Liver (tissue), 9 donors: ENCODE data around the gene ERFE. TPM values are rescaled to one million over a fixed set of nuclear protein-coding genes. Genes with fewer than 3 reads are reported as not detected.

Experiments used
- DNase-seq: peaks from one replicate; pipeline ENCODE4 v3.0.0-alpha.2; 2017; ENCODE audit warnings: low spot score
- H3K27ac ChIP-seq, 2 donors: one replicate each; pipeline ENCODE4 v1.7.0; 2013; ENCODE audit warnings: inconsistent platforms in 2 of 2, low read length in 2 of 2, control low read depth in 1 of 2, low read depth in 1 of 2, mild to moderate bottlenecking in 1 of 2
- H3K27me3 ChIP-seq, 4 donors: one replicate each; pipeline versions ENCODE4 v1.6.1 to v1.7.0; 2013; ENCODE audit warnings: low read length in 3 of 4, inconsistent platforms in 1 of 4, mild to moderate bottlenecking in 1 of 4, moderate library complexity in 1 of 4; ENCODE audit not compliant: control insufficient read depth in 4 of 4, insufficient read depth in 4 of 4
- H3K36me3 ChIP-seq, 4 donors: one replicate each; pipeline versions ENCODE4 v1.6.1 to v1.7.0; 2013; ENCODE audit warnings: low read length in 3 of 4, mild to moderate bottlenecking in 3 of 4, low read depth in 1 of 4, moderate library complexity in 1 of 4; ENCODE audit not compliant: control insufficient read depth in 4 of 4, insufficient read depth in 3 of 4
- H3K4me1 ChIP-seq, 4 donors: one replicate each; pipeline versions ENCODE4 v1.6.1 to v1.7.0; 2013; ENCODE audit warnings: low read length in 3 of 4, mild to moderate bottlenecking in 3 of 4, moderate library complexity in 1 of 4; ENCODE audit not compliant: control insufficient read depth in 4 of 4, insufficient read depth in 4 of 4
- H3K4me3 ChIP-seq, 3 donors: one replicate each; pipeline versions ENCODE4 v1.6.1 to v1.7.0; 2013; ENCODE audit warnings: low read length in 3 of 3, control low read depth in 1 of 3, low read depth in 1 of 3, mild to moderate bottlenecking in 1 of 3
- H3K9ac ChIP-seq, 2 donors: one replicate each; pipeline ENCODE4 v1.7.0; 2013; ENCODE audit warnings: low read length in 2 of 2, mild to moderate bottlenecking in 2 of 2, moderate library complexity in 2 of 2, control low read depth in 1 of 2, low read depth in 1 of 2
- H3K9me3 ChIP-seq, 4 donors: one replicate each; pipeline versions ENCODE4 v1.6.1 to v1.7.0; 2013; ENCODE audit warnings: low read length in 3 of 4; ENCODE audit not compliant: control insufficient read depth in 4 of 4
- ATF3 ChIP-seq: IDR thresholded peaks from 2 replicates; pipeline ENCODE4 v1.6.1; 2016; ENCODE audit warnings: antibody characterized with exemption
- EGR1 ChIP-seq, 2 donors: IDR thresholded peaks; 2 replicates each; pipeline ENCODE4 v1.6.1; 2016 to 2018; ENCODE audit warnings: antibody characterized with exemption in 2 of 2, low read depth in 2 of 2
- FOXA1 ChIP-seq: IDR thresholded peaks from 2 replicates; pipeline ENCODE4 v1.6.1; 2016; ENCODE audit warnings: antibody characterized with exemption
- GABPA ChIP-seq, 2 donors: IDR thresholded peaks in 1 of 2; conservative IDR thresholded peaks in 1 of 2; 2 replicates each; pipeline ENCODE4 v1.6.1; 2016; ENCODE audit warnings: antibody characterized with exemption in 2 of 2, mild to moderate bottlenecking in 1 of 2, moderate library complexity in 1 of 2
- HNF4A ChIP-seq, 2 donors: conservative IDR thresholded peaks; 2 replicates each; pipeline ENCODE4 v1.6.1; 2016; ENCODE audit warnings: antibody characterized with exemption in 2 of 2, mild to moderate bottlenecking in 2 of 2
- HNF4G ChIP-seq: IDR thresholded peaks from 2 replicates; pipeline ENCODE4 v1.6.1; 2016; ENCODE audit warnings: antibody characterized with exemption
- JUND ChIP-seq, 2 donors: IDR thresholded peaks; 2 replicates each; pipeline ENCODE4 v1.6.1; 2016; ENCODE audit warnings: antibody characterized with exemption in 2 of 2
- MAX ChIP-seq: IDR thresholded peaks from 2 replicates; pipeline ENCODE4 v1.6.1; 2016; ENCODE audit warnings: antibody characterized with exemption
- RAD21 ChIP-seq, 2 donors: IDR thresholded peaks; 2 replicates each; pipeline ENCODE4 v1.6.1; 2016; ENCODE audit warnings: antibody characterized with exemption in 2 of 2, mild to moderate bottlenecking in 2 of 2
- REST ChIP-seq: IDR thresholded peaks from 2 replicates; pipeline ENCODE4 v1.6.1; 2016; ENCODE audit warnings: antibody characterized with exemption, mild to moderate bottlenecking
- TAF1 ChIP-seq: conservative IDR thresholded peaks from 2 replicates; pipeline ENCODE4 v1.6.1; 2016; ENCODE audit warnings: antibody characterized with exemption, mild to moderate bottlenecking
- WGBS: extraction: QIAGEN DNeasy Blood & Tissue Kit; methylation state at CpG from one replicate; pipeline ENCODE4 v1.1.7; 2013; 5-methylcytosine and 5-hydroxymethylcytosine counted together
- polyA plus RNA-seq, 2 donors: library from polyadenylated mRNA; stranded (reverse) in 1 of 2; unstranded in 1 of 2; fragments of 200-250 nt in 1 of 2; fragments of >200 nt in 1 of 2; fragmentation: Nextera tagmentation in 1 of 2; extraction: Ambion mirVana in 1 of 2; gene quantifications; one replicate each; pipeline versions ENCODE4 v1.2.1 to v1.2.3, GENCODE V29; 2013 to 2015
- total RNA-seq, 2 donors: library from RNA; depleted of rRNA; stranded (reverse); fragments of >200 nt; gene quantifications; one replicate each; pipeline ENCODE4 v1.2.3, GENCODE V29; 2014
- TF ChIP-seq, protein P1 (sequence below): IDR thresholded peaks from 2 replicates; pipeline ENCODE4 v1.6.1; 2016; ENCODE audit warnings: antibody characterized with exemption
- donor health status: healthy.
- donor health status: healthy.
- donor health status: healthy.
- donor health status: healthy.
- donor health status: healthy.

The ERFE gene
- total and polyA plus RNA-seq, 4 donors, result 0.17 to 14.0 TPM; not detected in 2

- Histone ChIP-seq H3K4me1 (peaks cover 0 to 14% (median 6%) of the 10 kb centered on the region in 4 donors), H3K9ac (no peak overlapping the region), H3K9me3 (no peaks in the 10 kb centered on the region), H3K27ac (no peak overlapping the region), H3K27me3 (no peaks in the 10 kb centered on the region), H3K4me3 (peak overlapping the region in 1 of 3 donors; percentile 19), H3K36me3 (peaks cover 0 to 7% (median 0%) of the 10 kb centered on the region in 4 donors)
- TF ChIP-seq FOXA1 (no peak), REST (no peak), GABPA (IDR thresholded peaks at IDR 0.05 in 1 of 2, conservative IDR thresholded peaks at IDR 0.05 in 1 of 2) (no peak), HNF4A (conservative IDR thresholded peaks at IDR 0.05) (no peak)
- TF ChIP-seq, protein P1, sequence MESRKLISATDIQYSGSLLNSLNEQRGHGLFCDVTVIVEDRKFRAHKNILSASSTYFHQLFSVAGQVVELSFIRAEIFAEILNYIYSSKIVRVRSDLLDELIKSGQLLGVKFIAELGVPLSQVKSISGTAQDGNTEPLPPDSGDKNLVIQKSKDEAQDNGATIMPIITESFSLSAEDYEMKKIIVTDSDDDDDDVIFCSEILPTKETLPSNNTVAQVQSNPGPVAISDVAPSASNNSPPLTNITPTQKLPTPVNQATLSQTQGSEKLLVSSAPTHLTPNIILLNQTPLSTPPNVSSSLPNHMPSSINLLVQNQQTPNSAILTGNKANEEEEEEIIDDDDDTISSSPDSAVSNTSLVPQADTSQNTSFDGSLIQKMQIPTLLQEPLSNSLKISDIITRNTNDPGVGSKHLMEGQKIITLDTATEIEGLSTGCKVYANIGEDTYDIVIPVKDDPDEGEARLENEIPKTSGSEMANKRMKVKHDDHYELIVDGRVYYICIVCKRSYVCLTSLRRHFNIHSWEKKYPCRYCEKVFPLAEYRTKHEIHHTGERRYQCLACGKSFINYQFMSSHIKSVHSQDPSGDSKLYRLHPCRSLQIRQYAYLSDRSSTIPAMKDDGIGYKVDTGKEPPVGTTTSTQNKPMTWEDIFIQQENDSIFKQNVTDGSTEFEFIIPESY, result no peak
- 5% methylated on average over 95 of the region's 95 CpGs for WGBS
- DNase-seq, result no peak
Observed at GRCh38 chr2:238163481-238164198, 4.9 kb downstream of the ERFE start.

DNA sequence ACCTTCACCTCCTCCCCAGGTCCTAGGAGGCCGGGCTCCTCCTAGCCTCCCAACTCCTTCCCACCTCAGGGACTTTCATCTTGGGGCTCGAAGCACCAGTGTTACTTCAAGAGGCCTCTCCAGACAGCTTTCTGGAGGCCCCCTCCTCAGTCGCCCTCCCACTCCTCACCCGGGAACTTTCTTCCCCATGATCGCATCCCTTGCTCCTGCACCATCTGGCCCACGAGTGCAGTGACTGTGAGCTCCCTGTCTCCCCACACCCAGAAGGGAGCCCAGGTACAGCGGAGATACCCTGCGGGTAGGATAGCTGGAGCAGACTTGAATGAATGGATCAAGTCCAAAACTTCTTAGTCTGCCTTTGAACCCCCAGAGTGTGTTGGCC, 6.1 kb downstream of the ERFE start:
- H3K4me3 ChIP-seq, result no peak overlapping the region
- H3K4me1 ChIP-seq, result peaks cover 2 to 15% (median 7%) of the 10 kb centered on the region in 4 donors
- peaks cover 0 to 7% (median 2%) of the 10 kb centered on the region in 4 donors for H3K36me3 ChIP-seq
- no peaks in the 10 kb centered on the region for H3K9me3 ChIP-seq
- no peak overlapping the region for H3K27ac ChIP-seq
- H3K9ac ChIP-seq, result no peak overlapping the region
- DNase-seq, result no peak
- WGBS, result 92% methylated on average over 8 of the region's 8 CpGs
- H3K27me3 ChIP-seq, result no peaks in the 10 kb centered on the region
- no peak for TF ChIP-seq RAD21 (IDR thresholded peaks at IDR 0.05)
- TF ChIP-seq, protein P1, result no peak
- no peak for TF ChIP-seq HNF4A (conservative IDR thresholded peaks at IDR 0.05)
- TF ChIP-seq MAX, result no peak
- TF ChIP-seq ATF3, result no peak
- no peak for TF ChIP-seq REST
- TF ChIP-seq GABPA (IDR thresholded peaks at IDR 0.05 in 1 of 2, conservative IDR thresholded peaks at IDR 0.05 in 1 of 2), result no peak
- TF ChIP-seq HNF4G, result no peak
- no peak for TF ChIP-seq JUND (IDR thresholded peaks at IDR 0.05)
- TF ChIP-seq EGR1 (IDR thresholded peaks at IDR 0.05; ENCODE audit: low read depth in 2 of 2), result no peak
- no peak for TF ChIP-seq TAF1
